Measurements from ENCODE around the gene SERPINB1. TPM values are rescaled to one million over a fixed set of nuclear protein-coding genes. Genes with fewer than 3 reads are reported as not detected.

Gene SERPINB1
- total RNA-seq, 1 donor = 32.6 TPM

DNA sequence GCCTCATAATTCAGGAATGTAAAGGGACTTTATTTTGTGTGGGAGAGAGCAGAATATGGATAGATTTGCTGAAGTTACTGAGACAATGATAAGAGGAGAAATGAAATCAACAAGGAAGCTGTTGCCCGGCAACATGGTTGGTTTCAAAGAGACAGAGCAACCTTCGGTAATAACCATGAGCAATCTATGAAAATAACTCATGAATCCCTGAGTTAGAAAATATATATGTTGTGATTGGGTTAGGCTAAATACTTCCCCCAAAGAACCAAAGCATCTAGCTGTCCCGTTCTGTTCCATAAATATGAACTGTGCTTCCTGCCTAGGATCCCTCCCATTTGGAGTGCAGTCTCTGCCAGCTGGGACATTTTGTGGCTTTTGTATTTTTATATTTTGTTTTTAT, 23.1 kb downstream of the SERPINB1 start:
- peak overlapping the region; percentile 70 for H3K4me2 ChIP-seq (ENCODE audit: insufficient read depth, low read length)
- DNase-seq (ENCODE audit: insufficient read length, low spot score, missing footprints) = no peak

DNA sequence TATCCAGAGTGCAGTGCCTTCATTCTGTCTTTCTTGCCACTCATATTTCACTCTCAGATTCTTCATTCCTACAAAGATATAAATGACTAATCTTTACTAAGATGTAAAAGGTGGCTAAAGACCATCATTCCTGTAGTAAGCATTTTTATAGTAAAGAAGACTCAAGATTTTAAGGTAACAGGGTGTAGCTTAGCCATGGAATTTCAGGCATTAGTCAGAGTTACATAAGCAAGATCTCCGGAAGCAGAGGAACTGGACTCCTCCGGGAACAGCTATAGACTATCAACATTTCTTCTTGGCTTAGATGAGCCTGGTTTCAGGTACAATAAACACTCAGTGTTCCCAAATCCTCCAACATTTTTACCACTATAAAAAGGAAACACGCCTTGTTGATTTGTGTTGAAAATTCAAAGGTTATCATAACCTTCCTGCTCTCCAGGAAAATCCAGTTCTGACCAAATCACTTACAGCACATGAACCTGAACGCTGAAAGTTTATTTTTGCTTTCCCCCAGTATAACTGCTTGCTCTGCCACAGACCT, 23.7 kb downstream of the SERPINB1 start:
- Histone ChIP-seq H3K79me2 (ENCODE audit: insufficient read depth, low read length) (no peaks in the 10 kb centered on the region), H3K4me3 (ENCODE audit: insufficient read depth, low read length) (peak overlapping the region; percentile 30), H3K27ac (ENCODE audit: low read depth, low read length) (peak overlapping the region; percentile 77), H3K36me3 (ENCODE audit: insufficient read depth, low read length) (no peaks in the 10 kb centered on the region), H3K27me3 (ENCODE audit: insufficient read depth, low read length) (no peaks in the 10 kb centered on the region), H4K20me1 (ENCODE audit: insufficient read depth, low read length) (no peaks in the 10 kb centered on the region), H3K4me2 (ENCODE audit: insufficient read depth, low read length) (peak overlapping the region; percentile 70), H3K9me3 (ENCODE audit: low read depth, low read length) (no peaks in the 10 kb centered on the region), H3K4me1 (ENCODE audit: insufficient read depth, low read length) (peaks cover 20% of the 10 kb centered on the region), H2AFZ (ENCODE audit: low read length) (no peak overlapping the region)
- TF ChIP-seq CTCF (IDR thresholded peaks at IDR 0.05; ENCODE audit: extremely low read depth, low read depth, low read length) = no peak
- DNase-seq (ENCODE audit: insufficient read length, low spot score, missing footprints) = no peak

More for the DNA sequence above, 23.1 kb downstream of the SERPINB1 start:
- Histone ChIP-seq H3K4me1 (ENCODE audit: insufficient read depth, low read length) (peaks cover 20% of the 10 kb centered on the region), H3K27ac (ENCODE audit: low read depth, low read length) (peak overlapping the region; percentile 77), H2AFZ (ENCODE audit: low read length) (peak overlapping the region; percentile 55), H3K36me3 (ENCODE audit: insufficient read depth, low read length) (no peaks in the 10 kb centered on the region), H3K79me2 (ENCODE audit: insufficient read depth, low read length) (no peaks in the 10 kb centered on the region), H4K20me1 (ENCODE audit: insufficient read depth, low read length) (no peaks in the 10 kb centered on the region), H3K27me3 (ENCODE audit: insufficient read depth, low read length) (no peaks in the 10 kb centered on the region), H3K4me3 (ENCODE audit: insufficient read depth, low read length) (peak overlapping the region; percentile 30), H3K9me3 (ENCODE audit: low read depth, low read length) (no peaks in the 10 kb centered on the region)
- no peak for TF ChIP-seq CTCF (IDR thresholded peaks at IDR 0.05; ENCODE audit: extremely low read depth, low read depth, low read length)

- no peaks in the 10 kb centered on the region for H3K36me3 ChIP-seq (ENCODE audit: insufficient read depth, low read length)
- no peaks in the 10 kb centered on the region for H4K20me1 ChIP-seq (ENCODE audit: insufficient read depth, low read length)
- TF ChIP-seq CTCF (IDR thresholded peaks at IDR 0.05; ENCODE audit: extremely low read depth, low read depth, low read length) = no peak
- no peaks in the 10 kb centered on the region for H3K27me3 ChIP-seq (ENCODE audit: insufficient read depth, low read length)
- H3K4me1 ChIP-seq (ENCODE audit: insufficient read depth, low read length) = peaks cover 20% of the 10 kb centered on the region
- H2AFZ ChIP-seq (ENCODE audit: low read length) = no peak overlapping the region
- H3K4me2 ChIP-seq (ENCODE audit: insufficient read depth, low read length) = no peak overlapping the region
- no peak overlapping the region for H3K4me3 ChIP-seq (ENCODE audit: insufficient read depth, low read length)
- H3K27ac ChIP-seq (ENCODE audit: low read depth, low read length) = no peak overlapping the region
- H3K9me3 ChIP-seq (ENCODE audit: low read depth, low read length) = no peaks in the 10 kb centered on the region
- no peaks in the 10 kb centered on the region for H3K79me2 ChIP-seq (ENCODE audit: insufficient read depth, low read length)
- DNase-seq (ENCODE audit: insufficient read length, low spot score, missing footprints) = no peak
Measured at GRCh38 chr6:2816158-2816557, 25.5 kb downstream of the SERPINB1 start.

DNA sequence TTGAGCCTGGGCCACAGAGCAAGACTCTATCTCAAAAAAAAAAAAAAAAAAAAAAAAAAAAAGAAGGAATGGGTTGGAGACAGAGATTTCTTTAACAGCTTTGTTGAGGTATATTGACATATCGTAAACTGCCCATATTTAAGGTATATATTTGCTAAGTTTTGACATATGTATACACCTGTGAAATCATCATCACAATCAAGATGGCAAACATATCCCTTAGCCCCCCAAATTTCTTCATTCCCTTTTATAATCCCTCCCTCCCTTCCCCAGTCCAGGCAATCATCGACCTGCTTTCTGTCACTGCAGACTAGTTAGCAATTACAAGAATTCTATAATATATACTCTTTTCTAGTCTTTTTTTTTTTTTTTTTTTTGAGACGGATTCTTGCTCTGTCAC, 29.0 kb downstream of the SERPINB1 start:
- TF ChIP-seq CTCF (IDR thresholded peaks at IDR 0.05; ENCODE audit: extremely low read depth, low read depth, low read length) = no peak
- Histone ChIP-seq H3K79me2 (ENCODE audit: insufficient read depth, low read length) (no peaks in the 10 kb centered on the region), H3K36me3 (ENCODE audit: insufficient read depth, low read length) (no peaks in the 10 kb centered on the region), H3K27me3 (ENCODE audit: insufficient read depth, low read length) (no peaks in the 10 kb centered on the region), H3K9me3 (ENCODE audit: low read depth, low read length) (no peaks in the 10 kb centered on the region), H2AFZ (ENCODE audit: low read length) (no peak overlapping the region), H3K27ac (ENCODE audit: low read depth, low read length) (no peak overlapping the region), H4K20me1 (ENCODE audit: insufficient read depth, low read length) (no peaks in the 10 kb centered on the region), H3K4me1 (ENCODE audit: insufficient read depth, low read length) (peaks cover 2% of the 10 kb centered on the region), H3K4me2 (ENCODE audit: insufficient read depth, low read length) (no peak overlapping the region), H3K4me3 (ENCODE audit: insufficient read depth, low read length) (no peak overlapping the region)
- DNase-seq (ENCODE audit: insufficient read length, low spot score, missing footprints) = no peak
